K562 (cell line): ENCODE measurements around the gene FOXRED2. TPM values are rescaled to one million over a fixed set of nuclear protein-coding genes. Genes with fewer than 3 reads are reported as not detected.

Source experiments
- BHLHE40 ChIP-seq: IDR thresholded peaks from 2 replicates; pipeline ENCODE4 v1.6.1; 2011; ENCODE audit warnings: low read length, improper control_type of control experiment
- CBFB ChIP-seq: sonication (generic); formaldehyde crosslinking; IDR thresholded peaks from 2 replicates; pipeline ENCODE4 v1.4.0; 2020; ENCODE audit warnings: mild to moderate bottlenecking, missing genetic modification reagents
- DMBX1 ChIP-seq: fragments of 250-450 bp; sonication (Bioruptor Pico); IDR thresholded peaks from 2 replicates; pipeline ENCODE4 v1.8.0; 2022; ENCODE audit warnings: inconsistent platforms, mild to moderate bottlenecking, moderate library complexity, borderline replicate concordance
- FIP1L1 ChIP-seq: fragments of 200-400 bp; formaldehyde crosslinking; IDR thresholded peaks from 2 replicates; pipeline ENCODE4 v1.6.1; 2018; ENCODE audit warnings: mild to moderate bottlenecking, low read depth, low read length; ENCODE audit not compliant: poor library complexity, severe bottlenecking
- FUS ChIP-seq: fragments of 200-400 bp; formaldehyde crosslinking; optimal IDR thresholded peaks from 2 replicates; pipeline ENCODE3; 2017; ENCODE audit warnings: low read depth, low read length
- NR2C2 ChIP-seq, 2 experiments: fragments of 200-800 bp in 1 of 2; sonication (Bioruptor generic) in 1 of 2; sonication (generic) in 1 of 2; formaldehyde crosslinking in 1 of 2; IDR thresholded peaks; 2 replicates each; pipeline versions ENCODE4 v1.6.1 to v1.8.0; 2016 to 2022; ENCODE audit warnings: mild to moderate bottlenecking in 1 of 2, missing compliant biosample characterization in 1 of 2, missing genetic modification characterization in 1 of 2, missing genetic modification reagents in 1 of 2
- POLR2A ChIP-seq: fragments of 450-650 bp; conservative IDR thresholded peaks from 2 replicates; pipeline ENCODE4 v1.6.1; 2016
- PURB ChIP-seq: sonication (generic); formaldehyde crosslinking; IDR thresholded peaks from 2 replicates; pipeline ENCODE4 v1.9.0; 2021; ENCODE audit warnings: low read depth, mild to moderate bottlenecking, missing genetic modification reagents
- ZNF133 ChIP-seq: fragments of 250-450 bp; sonication (Bioruptor Pico); IDR thresholded peaks from 2 replicates; pipeline ENCODE4 v1.4.0; 2020; ENCODE audit warnings: mild to moderate bottlenecking
- ZNF766 ChIP-seq: fragments of 200-800 bp; sonication (Bioruptor generic); conservative IDR thresholded peaks from 2 replicates; pipeline ENCODE4 v1.6.1; 2016; ENCODE audit warnings: missing genetic modification characterization, missing compliant biosample characterization
- polyA plus RNA-seq, 8 experiments: library from polyadenylated mRNA; depleted of rRNA in 4 of 8; stranded (reverse) in 5 of 8; unstranded in 3 of 8; fragments of >200 nt; fragmentation: Nextera tagmentation in 2 of 8; fragmentation: Illumina TruSeq in 1 of 8; extraction: Ambion mirVana in 2 of 8; extraction: Trizol in 1 of 8; gene quantifications; 2 replicates each; pipeline versions ENCODE4 v1.2.1 to v1.2.3, GENCODE V29; 2011 to 2014; ENCODE audit warnings: inconsistent platforms in 1 of 8, missing spikeins in 1 of 8
- total RNA-seq, 7 experiments: library from RNA; depleted of rRNA in 6 of 7; stranded (reverse); fragments of >200 nt in 6 of 7; fragmentation: Illumina TruSeq in 2 of 7; extraction: Trizol in 2 of 7; gene quantifications; 2 replicates each; pipeline versions ENCODE4 v1.2.1 to v1.2.3, GENCODE V29; 2011 to 2021; ENCODE audit warnings: low replicate concordance in 1 of 7
- TF ChIP-seq, protein P1 (sequence below): fragments of 450-650 bp; IDR thresholded peaks from 2 replicates; pipeline ENCODE4 v1.6.1; 2016; ENCODE audit warnings: low read depth, mild to moderate bottlenecking, moderate library complexity
- TF ChIP-seq, protein P2 (sequence below), 3 experiments: fragments of 200-800 bp in 1 of 3; sonication (Bioruptor generic) in 1 of 3; sonication (generic) in 1 of 3; formaldehyde crosslinking in 1 of 3; IDR thresholded peaks; 2 replicates each; pipeline versions ENCODE4 v1.6.1 to v1.8.0; 2016 to 2022; ENCODE audit warnings: mild to moderate bottlenecking in 2 of 3, missing compliant biosample characterization in 2 of 3, missing genetic modification characterization in 2 of 3, missing genetic modification reagents in 1 of 3
- TF ChIP-seq, protein P3 (sequence below): fragments of 450-650 bp; IDR thresholded peaks from 2 replicates; pipeline ENCODE4 v1.6.1; 2018; ENCODE audit not compliant: partially characterized antibody
- TF ChIP-seq, protein P4 (sequence below): sonication (generic); formaldehyde crosslinking; IDR thresholded peaks from 2 replicates; pipeline ENCODE4 v1.8.1; 2023; ENCODE audit warnings: mild to moderate bottlenecking, missing genetic modification reagents, moderate library complexity
- TF ChIP-seq, protein P5 (sequence below): sonication (generic); formaldehyde crosslinking; IDR thresholded peaks from 2 replicates; pipeline ENCODE4 v1.8.0; 2022; ENCODE audit warnings: missing genetic modification reagents, mild to moderate bottlenecking, borderline replicate concordance

FOXRED2 gene
- total and polyA plus RNA-seq, 9 of the 15 experiments (the other 6 are each of a cell fraction or from before 2014, with no cell fraction given): 2.8 to 48.4 (median 7.8) TPM

DNA sequence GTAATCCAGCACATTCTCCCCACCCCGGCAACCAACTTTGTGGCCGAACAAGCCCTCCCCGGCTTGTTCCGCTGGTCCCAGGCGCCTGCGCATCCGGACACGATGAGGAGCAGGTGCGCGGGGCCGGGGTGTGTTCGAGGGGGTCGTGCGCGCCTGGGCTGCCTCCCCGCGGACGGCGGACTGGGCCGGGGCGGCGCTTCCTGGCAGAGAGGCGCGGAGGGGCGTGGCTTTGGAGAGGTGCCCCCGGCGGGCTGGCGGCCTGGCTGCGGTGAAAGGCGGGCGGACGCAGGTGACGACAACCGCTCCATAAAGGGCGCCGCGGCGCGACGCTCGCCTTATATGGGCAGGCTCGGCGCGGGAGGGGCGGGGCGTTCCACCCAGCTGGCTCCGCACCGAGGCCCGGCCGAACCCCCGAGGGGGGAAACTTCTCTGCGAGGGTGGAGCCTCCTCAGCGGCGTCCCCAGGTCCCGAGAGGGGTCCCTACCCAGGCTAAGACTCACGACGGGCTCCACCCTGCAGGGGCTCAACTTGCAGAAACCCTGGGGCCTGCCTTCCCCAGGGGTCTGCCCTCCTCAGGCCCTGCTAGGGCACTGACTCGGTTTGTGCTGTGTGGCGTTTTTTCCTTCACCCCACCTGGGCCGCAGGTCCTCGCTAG is 51.8 kb downstream of the FOXRED2 start (continued):
- no peak for TF ChIP-seq PURB (CRISPR knock-in tag)
- TF ChIP-seq, protein P1, sequence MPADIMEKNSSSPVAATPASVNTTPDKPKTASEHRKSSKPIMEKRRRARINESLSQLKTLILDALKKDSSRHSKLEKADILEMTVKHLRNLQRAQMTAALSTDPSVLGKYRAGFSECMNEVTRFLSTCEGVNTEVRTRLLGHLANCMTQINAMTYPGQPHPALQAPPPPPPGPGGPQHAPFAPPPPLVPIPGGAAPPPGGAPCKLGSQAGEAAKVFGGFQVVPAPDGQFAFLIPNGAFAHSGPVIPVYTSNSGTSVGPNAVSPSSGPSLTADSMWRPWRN: no peak
- peak; percentile 30; the same call in 1 of the 2 replicates for TF ChIP-seq BHLHE40
- peak; percentile 45; the same call in 1 of the 2 replicates for TF ChIP-seq ZNF766 (CRISPR knock-in tag)
- peak; percentile 60 for TF ChIP-seq FIP1L1
- no peak for TF ChIP-seq ZNF133 (CRISPR knock-in tag)
- peak; percentile 32; the same call in 1 of the 2 replicates for TF ChIP-seq DMBX1
- no peak; the same call in 1 of the 2 replicates for TF ChIP-seq CBFB (CRISPR knock-in tag)
- TF ChIP-seq, protein P2, sequence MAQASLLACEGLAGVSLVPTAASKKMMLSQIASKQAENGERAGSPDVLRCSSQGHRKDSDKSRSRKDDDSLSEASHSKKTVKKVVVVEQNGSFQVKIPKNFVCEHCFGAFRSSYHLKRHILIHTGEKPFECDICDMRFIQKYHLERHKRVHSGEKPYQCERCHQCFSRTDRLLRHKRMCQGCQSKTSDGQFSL (CRISPR knock-in tag; IDR thresholded peaks at IDR 0.05): peak; percentile 46; the same call in 1 of the 2 replicates
- TF ChIP-seq, protein P2 (tag; IDR thresholded peaks at IDR 0.05): no peak
- peak; percentile 75 for TF ChIP-seq POLR2A
- no peak for TF ChIP-seq FUS
- TF ChIP-seq, protein P3, sequence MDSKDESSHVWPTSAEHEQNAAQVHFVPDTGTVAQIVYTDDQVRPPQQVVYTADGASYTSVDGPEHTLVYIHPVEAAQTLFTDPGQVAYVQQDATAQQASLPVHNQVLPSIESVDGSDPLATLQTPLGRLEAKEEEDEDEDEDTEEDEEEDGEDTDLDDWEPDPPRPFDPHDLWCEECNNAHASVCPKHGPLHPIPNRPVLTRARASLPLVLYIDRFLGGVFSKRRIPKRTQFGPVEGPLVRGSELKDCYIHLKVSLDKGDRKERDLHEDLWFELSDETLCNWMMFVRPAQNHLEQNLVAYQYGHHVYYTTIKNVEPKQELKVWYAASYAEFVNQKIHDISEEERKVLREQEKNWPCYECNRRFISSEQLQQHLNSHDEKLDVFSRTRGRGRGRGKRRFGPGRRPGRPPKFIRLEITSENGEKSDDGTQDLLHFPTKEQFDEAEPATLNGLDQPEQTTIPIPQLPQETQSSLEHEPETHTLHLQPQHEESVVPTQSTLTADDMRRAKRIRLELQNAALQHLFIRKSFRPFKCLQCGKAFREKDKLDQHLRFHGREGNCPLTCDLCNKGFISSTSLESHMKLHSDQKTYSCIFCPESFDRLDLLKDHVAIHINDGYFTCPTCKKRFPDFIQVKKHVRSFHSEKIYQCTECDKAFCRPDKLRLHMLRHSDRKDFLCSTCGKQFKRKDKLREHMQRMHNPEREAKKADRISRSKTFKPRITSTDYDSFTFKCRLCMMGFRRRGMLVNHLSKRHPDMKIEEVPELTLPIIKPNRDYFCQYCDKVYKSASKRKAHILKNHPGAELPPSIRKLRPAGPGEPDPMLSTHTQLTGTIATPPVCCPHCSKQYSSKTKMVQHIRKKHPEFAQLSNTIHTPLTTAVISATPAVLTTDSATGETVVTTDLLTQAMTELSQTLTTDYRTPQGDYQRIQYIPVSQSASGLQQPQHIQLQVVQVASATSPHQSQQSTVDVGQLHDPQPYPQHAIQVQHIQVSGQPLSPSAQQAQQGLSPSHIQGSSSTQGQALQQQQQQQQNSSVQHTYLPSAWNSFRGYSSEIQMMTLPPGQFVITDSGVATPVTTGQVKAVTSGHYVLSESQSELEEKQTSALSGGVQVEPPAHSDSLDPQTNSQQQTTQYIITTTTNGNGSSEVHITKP: peak; percentile 36
- no peak for TF ChIP-seq NR2C2 (CRISPR knock-in tag; IDR thresholded peaks at IDR 0.05)
- peak; percentile 52 for TF ChIP-seq NR2C2 (tag; IDR thresholded peaks at IDR 0.05)
- TF ChIP-seq, protein P4, sequence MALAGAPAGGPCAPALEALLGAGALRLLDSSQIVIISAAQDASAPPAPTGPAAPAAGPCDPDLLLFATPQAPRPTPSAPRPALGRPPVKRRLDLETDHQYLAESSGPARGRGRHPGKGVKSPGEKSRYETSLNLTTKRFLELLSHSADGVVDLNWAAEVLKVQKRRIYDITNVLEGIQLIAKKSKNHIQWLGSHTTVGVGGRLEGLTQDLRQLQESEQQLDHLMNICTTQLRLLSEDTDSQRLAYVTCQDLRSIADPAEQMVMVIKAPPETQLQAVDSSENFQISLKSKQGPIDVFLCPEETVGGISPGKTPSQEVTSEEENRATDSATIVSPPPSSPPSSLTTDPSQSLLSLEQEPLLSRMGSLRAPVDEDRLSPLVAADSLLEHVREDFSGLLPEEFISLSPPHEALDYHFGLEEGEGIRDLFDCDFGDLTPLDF (CRISPR knock-in tag): no peak; the same call in 1 of the 2 replicates
- TF ChIP-seq, protein P5, sequence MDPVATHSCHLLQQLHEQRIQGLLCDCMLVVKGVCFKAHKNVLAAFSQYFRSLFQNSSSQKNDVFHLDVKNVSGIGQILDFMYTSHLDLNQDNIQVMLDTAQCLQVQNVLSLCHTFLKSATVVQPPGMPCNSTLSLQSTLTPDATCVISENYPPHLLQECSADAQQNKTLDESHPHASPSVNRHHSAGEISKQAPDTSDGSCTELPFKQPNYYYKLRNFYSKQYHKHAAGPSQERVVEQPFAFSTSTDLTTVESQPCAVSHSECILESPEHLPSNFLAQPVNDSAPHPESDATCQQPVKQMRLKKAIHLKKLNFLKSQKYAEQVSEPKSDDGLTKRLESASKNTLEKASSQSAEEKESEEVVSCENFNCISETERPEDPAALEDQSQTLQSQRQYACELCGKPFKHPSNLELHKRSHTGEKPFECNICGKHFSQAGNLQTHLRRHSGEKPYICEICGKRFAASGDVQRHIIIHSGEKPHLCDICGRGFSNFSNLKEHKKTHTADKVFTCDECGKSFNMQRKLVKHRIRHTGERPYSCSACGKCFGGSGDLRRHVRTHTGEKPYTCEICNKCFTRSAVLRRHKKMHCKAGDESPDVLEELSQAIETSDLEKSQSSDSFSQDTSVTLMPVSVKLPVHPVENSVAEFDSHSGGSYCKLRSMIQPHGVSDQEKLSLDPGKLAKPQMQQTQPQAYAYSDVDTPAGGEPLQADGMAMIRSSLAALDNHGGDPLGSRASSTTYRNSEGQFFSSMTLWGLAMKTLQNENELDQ (CRISPR knock-in tag): 0 out of 2 replicates have a peak, but pooled peaks have one; percentile 59
